Panc1 (cell line): ENCODE results near the gene TUB.

Source experiments
- CTCF ChIP-seq: fragments of 450-650 bp; IDR thresholded peaks from 2 replicates; pipeline ENCODE4 v1.5.1; 2017; ENCODE audit warnings: mild to moderate bottlenecking
- POLR2AphosphoS5 ChIP-seq: IDR thresholded peaks from 2 replicates; pipeline ENCODE4 v1.6.1; 2012; ENCODE audit warnings: mild to moderate bottlenecking, low read depth, low read length, moderate library complexity

GRCh38 chr11:8085011-8085645, 4.1 kb downstream of the TUB start:
- TF ChIP-seq CTCF (no peak), POLR2AphosphoS5 (no peak)
